Stimulated activated effector memory CD8-positive, alpha-beta T cell treated with anti-CD3 and anti-CD28 coated beads, Interleukin-12 subunit alpha, Interleukin-12 subunit beta, amount 100 ng/mL, for 72 hours (primary cell): ENCODE data around the gene RSPO3.
"Not testable (repeated sequence)": the region's sequence is repeated elsewhere in the genome, so short reads cannot be mapped to it uniquely, and the experiment has no call there.

ENCODE experiments used
- ATAC-seq: fragments of 150-1000 bp; cut with Tn5 transposase; 2 replicates; pipeline ENCODE4 v1.10.0; 2021
- DNase-seq, 2 donors: peaks; one replicate each; pipeline ENCODE4 v3.0.0; 2021 to 2022; ENCODE audit warnings: low spot score in 2 of 2
- H3K27ac Mint-ChIP-seq: one replicate; pipeline ENCODE4 v1.8.0; 2022; ENCODE audit warnings: mild to moderate bottlenecking, mixed read lengths
- H3K36me3 Mint-ChIP-seq: one replicate; pipeline ENCODE4 v1.8.0; 2022; ENCODE audit warnings: mild to moderate bottlenecking, mixed read lengths
- H3K4me1 Mint-ChIP-seq: one replicate; pipeline ENCODE4 v1.8.0; 2022; ENCODE audit warnings: mixed read lengths
- H3K4me3 Mint-ChIP-seq: one replicate; pipeline ENCODE4 v1.8.0; 2022; ENCODE audit warnings: mild to moderate bottlenecking, mixed read lengths
- H3K9me3 Mint-ChIP-seq: one replicate; pipeline ENCODE4 v1.8.0; 2022; ENCODE audit warnings: mixed read lengths

The RSPO3 gene

DNA sequence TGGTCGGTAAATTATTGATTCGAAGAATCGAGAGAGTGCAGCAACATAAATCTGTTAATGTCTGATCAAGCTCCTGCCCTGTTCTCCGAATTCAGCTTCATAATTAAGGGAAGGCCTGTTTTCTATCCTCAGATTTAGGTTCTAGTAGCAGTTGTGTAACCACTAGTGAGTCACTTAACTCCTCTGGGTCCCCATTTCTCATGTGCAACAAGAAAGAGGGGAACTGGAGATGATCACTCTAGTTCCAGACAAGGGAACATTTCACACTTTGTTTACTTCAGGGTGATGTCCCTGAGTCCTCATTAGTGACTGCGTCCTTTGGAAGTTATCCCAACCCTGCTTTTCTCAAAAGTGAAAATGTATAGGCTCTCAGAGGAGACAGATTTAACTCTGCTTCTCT lies 80.1 kb downstream of the RSPO3 start:
- DNase-seq (no peak), ATAC-seq (no peak)
- Mint-ChIP-seq H3K4me3 (no peak overlapping the region), H3K4me1 (no peaks in the 10 kb centered on the region), H3K27ac (no peak overlapping the region), H3K9me3 (no peaks in the 10 kb centered on the region), H3K36me3 (no peaks in the 10 kb centered on the region)

DNA sequence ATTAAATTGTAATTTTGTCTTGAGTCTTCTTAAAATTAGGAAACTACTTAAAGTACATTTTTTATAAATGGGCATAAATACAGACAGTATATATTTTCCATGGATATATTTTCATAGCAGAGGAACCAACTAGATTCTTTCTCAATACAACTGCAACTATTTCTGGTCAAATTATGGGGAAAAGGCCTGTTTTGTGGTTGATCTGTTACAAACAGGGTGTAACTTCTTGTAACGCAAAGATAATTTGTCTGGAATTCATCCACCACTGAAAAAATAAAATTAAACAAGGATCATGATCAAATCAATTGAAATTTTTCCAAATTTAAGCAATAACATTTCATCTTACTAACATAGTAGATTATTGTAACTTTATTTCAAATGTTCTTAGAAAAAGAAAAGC lies 81.0 kb downstream of the RSPO3 start:
- ATAC-seq, result no peak
- no peaks in the 10 kb centered on the region for H3K36me3 Mint-ChIP-seq
- DNase-seq, result no peak
- H3K27ac Mint-ChIP-seq, result no peak overlapping the region
- no peaks in the 10 kb centered on the region for H3K4me1 Mint-ChIP-seq
- no peak overlapping the region for H3K4me3 Mint-ChIP-seq
- H3K9me3 Mint-ChIP-seq, result no peaks in the 10 kb centered on the region

DNA sequence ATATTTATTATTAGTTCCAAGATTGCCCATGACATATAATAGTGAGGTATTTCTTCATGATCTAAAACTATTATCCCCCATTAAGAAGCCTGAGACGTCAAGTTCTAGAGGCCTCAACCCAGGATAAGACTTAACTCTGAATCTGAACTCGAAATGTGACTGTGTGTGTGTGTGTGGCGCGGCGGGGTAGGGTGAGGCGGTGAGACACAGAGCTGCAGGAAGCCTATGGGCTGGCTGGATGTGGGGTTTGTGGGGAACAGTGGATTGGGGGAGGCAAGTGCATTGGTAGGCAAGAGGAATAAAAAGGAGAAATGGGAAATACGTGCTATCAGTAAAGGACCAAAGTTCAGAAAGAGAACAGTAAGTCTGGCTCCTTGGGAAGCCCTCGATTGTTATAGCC lies 81.6 kb downstream of the RSPO3 start:
- ATAC-seq (no peak), DNase-seq (no peak)
- no peak overlapping the region for H3K4me3 Mint-ChIP-seq

DNA sequence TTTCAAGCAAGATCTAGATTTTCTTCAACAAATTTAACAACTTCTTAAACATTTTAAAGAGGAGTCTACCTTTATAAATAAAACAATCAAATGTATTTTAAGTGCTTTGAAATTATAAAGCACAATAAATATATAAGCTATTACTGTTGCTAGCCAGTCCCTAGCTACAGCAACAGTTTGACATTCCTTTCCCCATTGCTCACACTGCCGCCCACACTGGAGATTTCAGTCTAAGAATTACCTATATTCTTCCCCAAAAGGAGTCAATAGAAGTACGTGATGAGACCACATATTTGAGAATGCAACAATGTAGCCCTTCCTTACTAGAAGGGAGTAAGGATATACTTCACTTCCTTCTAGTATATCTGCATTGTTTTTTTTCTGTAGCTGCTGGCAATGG lies 82.8 kb downstream of the RSPO3 start:
- DNase-seq (no peak), ATAC-seq (no peak)
- no peaks in the 10 kb centered on the region for H3K9me3 Mint-ChIP-seq
- no peaks in the 10 kb centered on the region for H3K4me1 Mint-ChIP-seq
- no peak overlapping the region for H3K4me3 Mint-ChIP-seq
- H3K36me3 Mint-ChIP-seq, result no peaks in the 10 kb centered on the region
- H3K27ac Mint-ChIP-seq, result no peak overlapping the region

More for the DNA sequence above, 81.6 kb downstream of the RSPO3 start:
- no peaks in the 10 kb centered on the region for H3K36me3 Mint-ChIP-seq
- H3K27ac Mint-ChIP-seq, result no peak overlapping the region
- H3K9me3 Mint-ChIP-seq, result no peaks in the 10 kb centered on the region
- no peaks in the 10 kb centered on the region for H3K4me1 Mint-ChIP-seq

DNA sequence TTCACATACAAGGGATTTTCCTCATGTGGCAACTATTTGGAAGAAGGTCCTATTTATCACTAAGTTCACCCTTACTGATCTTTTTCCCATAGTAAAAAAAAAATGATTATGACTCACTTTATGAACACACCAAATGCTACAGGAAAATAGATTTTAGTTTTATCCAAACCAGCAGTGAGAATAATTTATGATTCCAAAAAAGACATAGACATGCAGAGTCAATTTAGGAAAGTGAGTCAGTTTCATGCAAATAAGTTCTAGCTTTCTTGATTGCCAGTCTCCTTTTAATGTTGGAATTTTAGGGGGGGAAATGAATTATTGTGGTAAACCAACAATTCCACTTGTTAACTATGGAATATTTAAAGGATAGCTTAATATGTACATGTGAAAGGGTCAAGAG lies 84.2 kb downstream of the RSPO3 start:
- H3K4me1 Mint-ChIP-seq, result no peaks in the 10 kb centered on the region
- ATAC-seq, result no peak
- DNase-seq, result no peak
- no peak overlapping the region for H3K27ac Mint-ChIP-seq
- H3K9me3 Mint-ChIP-seq, result no peaks in the 10 kb centered on the region
- H3K4me3 Mint-ChIP-seq, result no peak overlapping the region
- no peaks in the 10 kb centered on the region for H3K36me3 Mint-ChIP-seq

DNA sequence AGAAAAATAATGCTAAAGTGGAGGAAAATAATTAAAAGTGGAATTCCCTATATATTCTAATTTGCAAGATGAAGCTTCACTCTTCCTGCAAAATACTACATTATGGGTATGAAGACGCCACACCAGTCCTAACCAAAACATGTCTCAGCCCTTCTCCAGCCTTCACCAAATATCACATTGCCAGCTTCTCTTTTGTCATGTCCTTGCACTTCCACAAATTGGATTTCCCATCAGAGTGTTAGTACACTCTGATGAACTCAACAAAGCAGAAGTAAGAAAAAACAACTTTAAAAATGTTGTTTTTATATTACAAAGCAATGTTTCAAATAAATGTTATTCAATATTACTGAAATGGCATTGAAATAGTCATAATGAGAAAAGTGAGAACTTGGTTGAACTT lies 85.8 kb downstream of the RSPO3 start:
- no peaks in the 10 kb centered on the region for H3K4me1 Mint-ChIP-seq
- ATAC-seq, result no peak
- DNase-seq, result no peak
- H3K4me3 Mint-ChIP-seq, result no peak overlapping the region
- no peaks in the 10 kb centered on the region for H3K36me3 Mint-ChIP-seq
- H3K9me3 Mint-ChIP-seq, result no peaks in the 10 kb centered on the region
- H3K27ac Mint-ChIP-seq, result no peak overlapping the region

DNA sequence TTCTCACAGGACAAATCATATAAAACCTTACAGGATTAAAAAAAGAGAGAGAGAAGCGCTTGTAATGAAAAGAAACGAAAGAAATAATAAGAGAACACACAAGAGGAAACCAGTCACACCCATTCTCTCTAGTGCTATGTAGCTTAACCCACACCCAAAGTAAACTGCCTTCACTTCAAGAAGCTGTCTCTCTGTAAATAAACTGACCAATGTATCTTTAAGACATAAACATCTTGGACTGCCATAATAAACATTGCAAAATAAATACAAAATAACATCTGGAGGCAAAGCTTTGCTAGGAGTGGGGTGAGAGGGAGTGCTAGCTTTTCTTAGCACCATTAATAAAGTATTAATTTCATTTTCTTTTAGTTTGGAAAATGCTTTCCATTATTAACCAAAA lies 86.6 kb downstream of the RSPO3 start:
- no peak overlapping the region for H3K27ac Mint-ChIP-seq
- ATAC-seq, result no peak
- no peak overlapping the region for H3K4me3 Mint-ChIP-seq
- DNase-seq, result no peak
- H3K4me1 Mint-ChIP-seq, result no peaks in the 10 kb centered on the region
- no peaks in the 10 kb centered on the region for H3K9me3 Mint-ChIP-seq
- H3K36me3 Mint-ChIP-seq, result no peaks in the 10 kb centered on the region

DNA sequence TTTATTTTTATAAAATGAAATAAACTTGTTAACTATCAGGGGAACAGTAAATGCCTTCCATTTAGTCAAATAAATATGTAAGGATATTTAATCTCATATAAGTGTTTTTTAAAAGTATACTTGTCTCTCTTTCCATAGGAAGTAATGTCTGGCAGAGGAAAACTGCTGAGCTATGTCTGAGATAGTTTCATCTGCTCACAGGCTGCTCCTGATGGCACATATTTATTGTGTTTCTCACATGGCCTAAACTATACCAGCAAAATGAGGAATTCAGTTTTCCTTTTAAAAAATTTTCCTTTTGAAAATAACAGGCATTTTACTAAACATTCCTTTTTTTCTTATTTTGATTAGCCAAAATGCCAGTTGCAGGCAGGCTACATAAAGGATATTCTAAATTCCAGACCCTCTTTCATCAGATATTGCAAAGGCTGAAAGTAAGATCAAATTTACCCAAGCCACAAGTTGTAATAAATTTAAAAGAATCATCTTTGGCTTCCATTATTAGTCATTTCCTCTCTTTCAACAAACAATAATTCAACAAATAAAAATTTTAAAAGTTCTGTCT lies 88.1 kb downstream of the RSPO3 start:
- Mint-ChIP-seq H3K36me3 (no peaks in the 10 kb centered on the region), H3K4me1 (no peaks in the 10 kb centered on the region), H3K9me3 (no peaks in the 10 kb centered on the region), H3K27ac (no peak overlapping the region), H3K4me3 (no peak overlapping the region)
- ATAC-seq (no peak), DNase-seq (no peak)

DNA sequence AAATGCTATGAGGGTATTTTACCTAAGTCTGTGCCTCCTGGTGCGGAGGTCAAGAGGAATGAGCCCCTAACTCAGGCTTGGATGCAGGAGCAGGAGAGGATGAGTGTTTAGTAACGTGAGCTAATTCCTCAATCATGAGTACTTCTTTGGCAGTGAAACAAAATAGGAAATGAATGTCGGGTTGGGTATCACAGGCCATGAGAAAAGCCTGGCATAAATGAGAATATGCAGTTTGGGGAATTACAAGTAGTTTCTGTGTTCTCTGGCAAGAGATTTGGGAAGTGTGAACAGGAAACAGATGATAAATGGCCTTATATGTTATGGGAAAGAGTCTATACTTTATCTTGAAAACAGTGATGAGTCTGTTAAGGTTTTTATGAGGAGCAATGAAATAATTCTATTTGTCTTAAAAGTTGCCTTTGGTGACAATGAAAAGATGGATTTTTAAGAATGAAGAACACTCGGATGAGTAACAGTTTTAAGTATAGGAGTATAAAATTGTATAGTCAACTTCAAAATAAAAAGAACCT lies 89.2 kb downstream of the RSPO3 start:
- Mint-ChIP-seq H3K4me3 (no peak overlapping the region), H3K27ac (no peak overlapping the region), H3K36me3 (no peaks in the 10 kb centered on the region), H3K4me1 (no peaks in the 10 kb centered on the region), H3K9me3 (no peaks in the 10 kb centered on the region)
- DNase-seq (no peak), ATAC-seq (no peak)

DNA sequence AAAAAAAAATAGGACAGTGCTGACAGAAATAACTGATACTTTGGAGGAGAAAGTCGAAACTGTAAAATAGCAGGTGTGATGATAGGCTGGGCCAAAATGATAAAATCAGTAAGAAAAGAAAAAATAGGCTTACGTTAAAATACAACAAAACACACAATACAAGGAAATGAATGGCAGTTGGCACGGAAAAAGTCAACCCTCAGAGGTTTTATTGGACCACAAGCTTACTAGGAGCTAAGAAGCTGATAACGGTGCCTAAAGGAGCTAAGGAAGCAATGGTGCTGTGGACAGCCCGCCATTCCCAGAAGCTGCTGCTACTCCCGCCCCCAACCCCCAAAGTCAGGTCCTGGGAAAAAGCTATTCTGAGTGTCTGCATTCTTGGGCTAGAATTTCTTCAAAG lies 92.3 kb downstream of the RSPO3 start:
- no peak overlapping the region for H3K4me3 Mint-ChIP-seq
- no peaks in the 10 kb centered on the region for H3K4me1 Mint-ChIP-seq
- H3K27ac Mint-ChIP-seq, result no peak overlapping the region
- no peaks in the 10 kb centered on the region for H3K36me3 Mint-ChIP-seq
- no peak for ATAC-seq
- DNase-seq, result no peak
- no peaks in the 10 kb centered on the region for H3K9me3 Mint-ChIP-seq

DNA sequence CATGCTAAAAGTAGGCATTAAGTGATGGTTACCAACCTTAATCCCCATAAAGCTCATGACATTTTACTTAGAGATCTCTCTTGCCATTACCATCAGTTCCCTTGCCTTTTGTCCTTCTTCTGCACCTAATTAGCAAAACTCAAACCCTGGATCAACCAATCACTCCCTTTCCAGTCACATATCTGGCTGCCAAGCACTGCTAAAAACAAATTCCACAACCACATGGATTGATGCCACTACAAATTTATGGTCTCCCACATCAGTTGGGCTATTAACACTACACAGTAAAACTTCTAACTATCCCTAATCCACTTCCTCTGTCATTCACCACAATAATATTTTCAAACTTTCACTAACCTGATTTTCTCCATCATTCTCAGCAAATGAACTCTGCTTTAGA lies 93.9 kb downstream of the RSPO3 start:
- Mint-ChIP-seq H3K4me3 (no peak overlapping the region), H3K36me3 (no peaks in the 10 kb centered on the region)
- no peak for DNase-seq

DNA sequence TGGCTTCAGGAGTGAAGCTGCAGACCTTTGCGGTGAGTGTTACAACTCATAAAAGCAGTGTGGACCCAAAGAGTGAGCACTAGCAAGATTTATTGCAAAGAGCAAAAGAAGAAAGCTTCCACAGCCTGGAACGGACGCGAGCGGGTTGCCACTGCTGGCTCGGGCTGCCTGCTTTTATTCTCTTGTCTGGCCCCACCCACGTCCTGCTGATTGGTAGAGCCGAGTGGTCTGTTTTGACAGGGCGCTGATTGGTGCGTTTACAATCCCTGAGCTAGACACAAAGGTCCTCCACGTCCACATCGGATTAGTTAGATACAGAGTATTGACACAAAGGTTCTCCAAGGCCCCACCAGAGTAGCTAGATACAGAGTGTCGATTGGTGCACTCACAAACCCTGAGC lies 95.6 kb downstream of the RSPO3 start:
- not testable (repeated sequence) for H3K36me3 Mint-ChIP-seq, H3K4me3 Mint-ChIP-seq, ATAC-seq, H3K4me1 Mint-ChIP-seq, H3K9me3 Mint-ChIP-seq, DNase-seq, H3K27ac Mint-ChIP-seq

More for the DNA sequence above, 93.9 kb downstream of the RSPO3 start:
- no peaks in the 10 kb centered on the region for H3K4me1 Mint-ChIP-seq
- no peak for ATAC-seq
- H3K27ac Mint-ChIP-seq, result no peak overlapping the region
- H3K9me3 Mint-ChIP-seq, result no peaks in the 10 kb centered on the region

DNA sequence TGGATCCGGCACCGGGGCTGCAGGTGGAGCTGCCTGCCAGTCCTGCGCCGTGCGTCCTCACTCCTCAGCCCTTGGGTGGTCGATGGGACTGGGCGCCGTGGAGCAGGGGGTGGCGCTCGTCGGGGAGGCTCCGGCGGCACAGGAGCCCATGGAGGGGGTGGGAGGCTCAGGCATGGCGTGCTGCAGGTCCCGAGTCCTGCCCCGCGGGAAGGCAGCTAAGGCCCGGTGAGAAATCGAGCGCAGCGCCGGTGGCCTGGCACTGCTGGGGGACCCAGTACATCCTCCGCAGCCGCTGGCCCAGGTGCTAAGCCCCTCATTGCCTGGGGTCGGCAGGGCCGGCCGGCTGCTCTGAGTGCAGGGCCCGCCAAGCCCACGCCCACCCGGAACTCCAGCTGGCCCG lies 96.1 kb downstream of the RSPO3 start:
- ATAC-seq, H3K4me3 Mint-ChIP-seq, DNase-seq, H3K27ac Mint-ChIP-seq, H3K4me1 Mint-ChIP-seq, H3K9me3 Mint-ChIP-seq, H3K36me3 Mint-ChIP-seq: not testable (repeated sequence)

DNA sequence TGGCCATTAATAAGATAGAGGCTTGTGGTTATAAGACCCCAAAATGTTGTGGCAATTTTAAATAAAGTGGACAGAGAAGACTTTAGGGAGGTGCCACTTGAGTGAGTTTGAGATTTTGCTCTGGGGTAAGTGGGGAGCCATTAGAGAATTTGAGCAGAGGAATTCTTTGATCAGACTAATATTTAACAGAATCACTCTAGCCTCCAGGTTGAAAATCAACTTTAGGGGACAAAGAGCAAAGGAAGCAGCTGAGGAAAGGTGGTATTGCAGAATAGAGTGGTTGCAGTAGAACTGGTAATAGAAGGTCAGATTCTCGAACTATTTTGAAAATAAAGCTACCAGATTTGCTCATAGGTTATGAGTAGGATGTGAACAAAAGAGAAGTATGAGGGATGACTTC lies 97.5 kb downstream of the RSPO3 start:
- Mint-ChIP-seq H3K27ac (no peak overlapping the region), H3K9me3 (no peaks in the 10 kb centered on the region), H3K4me1 (no peaks in the 10 kb centered on the region), H3K4me3 (no peak overlapping the region), H3K36me3 (no peaks in the 10 kb centered on the region)
- DNase-seq, result no peak
- no peak for ATAC-seq

DNA sequence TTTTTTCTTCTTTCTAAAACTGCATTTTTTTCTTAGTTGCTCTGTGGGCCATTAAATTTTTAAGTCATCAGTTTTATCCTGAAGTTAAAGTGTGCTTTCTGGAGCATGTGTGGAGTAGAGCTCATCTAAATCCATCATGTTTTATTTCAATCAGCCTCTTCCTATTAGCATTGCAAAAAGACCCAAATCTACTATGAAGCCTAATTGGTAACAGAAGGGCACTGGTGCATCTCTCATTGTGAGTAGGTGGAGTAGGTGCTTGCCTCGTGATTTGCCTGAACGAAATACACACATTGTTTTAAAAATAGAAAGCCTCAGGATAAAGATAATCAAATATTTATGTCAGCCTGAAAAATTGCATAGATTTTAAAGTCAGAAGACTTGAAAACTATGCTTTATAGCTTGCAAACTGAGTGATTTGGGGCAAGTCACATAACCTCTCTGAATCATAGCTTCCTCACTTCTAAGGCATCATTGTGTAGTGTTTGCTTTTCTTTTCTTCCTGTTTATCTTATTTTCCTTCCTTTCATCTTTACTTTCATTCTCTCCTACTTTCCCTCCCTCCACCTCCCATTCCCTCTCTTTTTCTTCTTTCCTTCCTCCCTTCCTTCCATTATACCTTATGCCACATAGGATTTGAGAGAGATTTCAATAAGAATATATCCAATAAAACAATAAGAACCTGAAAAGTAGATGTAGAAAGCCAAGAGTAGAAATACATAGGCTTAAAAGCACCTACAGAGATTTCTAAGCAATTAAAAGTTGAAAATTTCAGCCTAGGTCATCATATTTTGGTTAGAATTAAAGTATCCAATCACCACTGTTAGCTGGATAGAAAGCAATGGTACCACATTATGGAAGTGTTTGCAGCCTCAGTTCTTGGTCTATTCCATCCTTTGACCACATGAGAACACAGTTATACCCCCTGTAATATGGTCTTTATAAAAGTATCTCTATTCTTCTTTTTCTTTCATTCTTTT lies 98.6 kb downstream of the RSPO3 start:
- Mint-ChIP-seq H3K36me3 (no peaks in the 10 kb centered on the region), H3K9me3 (no peaks in the 10 kb centered on the region), H3K4me3 (no peak overlapping the region), H3K27ac (no peak overlapping the region), H3K4me1 (no peaks in the 10 kb centered on the region)
- DNase-seq (no peak), ATAC-seq (no peak)

DNA sequence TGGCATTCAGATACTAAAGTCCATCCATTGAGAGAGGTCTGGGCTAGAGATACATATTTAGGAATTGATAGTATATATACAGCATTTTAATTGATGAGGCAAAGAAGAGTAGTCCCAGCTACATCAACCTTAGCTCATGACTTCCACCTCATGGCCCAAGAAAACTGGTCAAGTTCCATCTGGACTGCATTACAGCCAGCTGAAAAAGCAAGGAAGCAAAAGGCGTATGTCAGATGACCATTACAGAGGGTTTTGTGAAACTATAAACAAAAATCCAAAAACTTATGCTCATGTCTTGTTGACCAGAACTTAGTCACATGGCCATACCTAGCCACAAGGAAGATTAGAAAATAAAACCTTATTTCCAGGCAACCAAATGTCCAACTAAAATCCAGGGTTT lies 101.4 kb downstream of the RSPO3 start:
- Mint-ChIP-seq H3K36me3 (no peaks in the 10 kb centered on the region), H3K4me3 (no peak overlapping the region), H3K9me3 (no peaks in the 10 kb centered on the region), H3K27ac (no peak overlapping the region), H3K4me1 (no peaks in the 10 kb centered on the region)
- ATAC-seq (no peak), DNase-seq (no peak)
